CD14-positive monocyte (primary cell): Measurements from ENCODE around the gene EMC8. TPM values are rescaled to one million over a fixed set of nuclear protein-coding genes. Genes with fewer than 3 reads are reported as not detected.

ENCODE experiments used
- DNase-seq, 3 donors: peaks; one replicate each; pipeline ENCODE4 v3.0.0-alpha.2; 2011 to 2022
- H2AFZ ChIP-seq: 2 replicates; pipeline ENCODE4 v1.6.0; 2012; ENCODE audit warnings: mild to moderate bottlenecking, low read depth, low read length, inconsistent platforms; ENCODE audit not compliant: insufficient read depth, poor library complexity, severe bottlenecking
- H3K27ac ChIP-seq, 2 donors: 1 replicate in 1 of 2; 2 replicates in 1 of 2; pipeline ENCODE4 v1.5.1; 2012 to 2013; ENCODE audit warnings: low read length in 2 of 2, control low read depth in 1 of 2, inconsistent platforms in 1 of 2, low read depth in 1 of 2, mild to moderate bottlenecking in 1 of 2
- H3K27me3 ChIP-seq, 2 donors: one replicate each; pipeline versions ENCODE4 v1.6.0 to v1.6.1; 2011 to 2013; ENCODE audit warnings: low read length in 2 of 2; ENCODE audit not compliant: control insufficient read depth in 2 of 2, insufficient read depth in 2 of 2
- H3K36me3 ChIP-seq, 2 donors: replicated peaks in 1 of 2; 1 replicate in 1 of 2; 2 replicates in 1 of 2; pipeline versions ENCODE4 v1.5.1 to v1.6.1; 2012 to 2013; ENCODE audit warnings: low read length in 2 of 2, control low read depth in 1 of 2, inconsistent platforms in 1 of 2, mild to moderate bottlenecking in 1 of 2; ENCODE audit not compliant: insufficient read depth in 2 of 2, control insufficient read depth in 1 of 2
- H3K4me1 ChIP-seq, 2 donors: 1 replicate in 1 of 2; 2 replicates in 1 of 2; pipeline versions ENCODE4 v1.5.1 to v1.6.1; 2012 to 2013; ENCODE audit warnings: low read length in 2 of 2, control low read depth in 1 of 2, inconsistent platforms in 1 of 2, mild to moderate bottlenecking in 1 of 2, moderate library complexity in 1 of 2; ENCODE audit not compliant: insufficient read depth in 2 of 2, control insufficient read depth in 1 of 2
- H3K4me2 ChIP-seq: replicated peaks from 2 replicates; pipeline ENCODE3; 2012; ENCODE audit warnings: low read length, moderate library complexity, mild to moderate bottlenecking; ENCODE audit not compliant: poor library complexity, severe bottlenecking; ENCODE audit errors: extremely low read depth
- H3K4me3 ChIP-seq, 3 experiments: fragments of 200-600 bp in 1 of 3; sonication (generic) in 1 of 3; replicated peaks in 1 of 3; 1 replicate in 2 of 3; 2 replicates in 1 of 3; pipeline ENCODE4 v1.5.1; 2011 to 2013; ENCODE audit warnings: low read length in 3 of 3, mild to moderate bottlenecking in 3 of 3, control low read depth in 2 of 3, low read depth in 2 of 3, inconsistent platforms in 1 of 3, moderate library complexity in 1 of 3
- H3K79me2 ChIP-seq: 2 replicates; pipeline ENCODE4 v1.6.0; 2012; ENCODE audit warnings: mild to moderate bottlenecking, control low read depth, inconsistent platforms, low read length, moderate library complexity; ENCODE audit not compliant: insufficient read depth
- H3K9ac ChIP-seq: 2 replicates; pipeline ENCODE4 v1.6.0; 2017; ENCODE audit warnings: low read length, mild to moderate bottlenecking; ENCODE audit not compliant: insufficient read depth, poor library complexity, severe bottlenecking
- H3K9me3 ChIP-seq, 2 donors: replicated peaks in 1 of 2; 1 replicate in 1 of 2; 2 replicates in 1 of 2; pipeline versions ENCODE4 v1.5.1 to v1.6.1; 2012 to 2013; ENCODE audit warnings: low read length in 2 of 2, control low read depth in 1 of 2; ENCODE audit not compliant: control insufficient read depth in 1 of 2, insufficient read depth in 1 of 2
- H4K20me1 ChIP-seq: 2 replicates; pipeline ENCODE4 v1.6.0; 2012; ENCODE audit warnings: mild to moderate bottlenecking, low read length, control low read depth, moderate library complexity; ENCODE audit not compliant: insufficient read depth
- H3K27ac Mint-ChIP-seq, 7 donors: one replicate each; pipeline ENCODE4 v1.8.0; 2020; ENCODE audit warnings: mild to moderate bottlenecking in 7 of 7, mixed read lengths in 7 of 7, moderate library complexity in 6 of 7, inconsistent platforms in 2 of 7
- H3K27me3 Mint-ChIP-seq, 3 donors: one replicate each; pipeline ENCODE4 v1.8.0; 2021 to 2022; ENCODE audit warnings: low read depth in 3 of 3, mild to moderate bottlenecking in 3 of 3, mixed read lengths in 3 of 3, moderate library complexity in 3 of 3, inconsistent platforms in 1 of 3
- H3K36me3 Mint-ChIP-seq, 2 donors: one replicate each; pipeline ENCODE4 v1.8.0; 2020; ENCODE audit warnings: mixed read lengths in 2 of 2, inconsistent platforms in 1 of 2, mild to moderate bottlenecking in 1 of 2
- H3K4me1 Mint-ChIP-seq: one replicate; pipeline ENCODE4 v1.8.0; 2020; ENCODE audit warnings: mild to moderate bottlenecking, mixed read lengths
- H3K4me3 Mint-ChIP-seq, 2 donors: one replicate each; pipeline ENCODE4 v1.8.0; 2020; ENCODE audit warnings: mild to moderate bottlenecking in 2 of 2, mixed read lengths in 2 of 2, moderate library complexity in 1 of 2
- H3K9me3 Mint-ChIP-seq, 7 donors: one replicate each; pipeline ENCODE4 v1.8.0; 2020 to 2022; ENCODE audit warnings: mixed read lengths in 7 of 7, mild to moderate bottlenecking in 6 of 7, moderate library complexity in 6 of 7, inconsistent platforms in 2 of 7
- CTCF ChIP-seq: fragments of 200-600 bp; IDR thresholded peaks from one replicate; pipeline ENCODE4 v1.8.0; 2022; ENCODE audit warnings: antibody characterized with exemption, mild to moderate bottlenecking
- WGBS: methylation state at CpG from one replicate; pipeline ENCODE4 v1.1.5; 2013; ENCODE audit warnings: missing lambda C conversion rate; ENCODE audit not compliant: insufficient coverage; 5-methylcytosine and 5-hydroxymethylcytosine counted together
- intact Hi-C, 2 donors: fragments of 100-400 bp; cut with micrococcal nuclease; formaldehyde crosslinking; loops; one replicate each; pipeline versions ENCODE4 v1.15.0 to v1.15.1; 2023
- polyA plus RNA-seq, 3 donors: library from polyadenylated mRNA; depleted of rRNA in 1 of 3; unstranded in 2 of 3; stranded (reverse) in 1 of 3; fragments of 300-500 nt in 2 of 3; fragments of >200 nt in 1 of 3; fragmentation: Illumina TruSeq in 2 of 3; gene quantifications; 1 replicate in 2 of 3; 2 replicates in 1 of 3; pipeline ENCODE4 v1.2.3, GENCODE V29; 2012 to 2021

The EMC8 gene
- polyA plus RNA-seq, 3 donors = 28.2 to 30.0 (median 29.9) TPM

DNA sequence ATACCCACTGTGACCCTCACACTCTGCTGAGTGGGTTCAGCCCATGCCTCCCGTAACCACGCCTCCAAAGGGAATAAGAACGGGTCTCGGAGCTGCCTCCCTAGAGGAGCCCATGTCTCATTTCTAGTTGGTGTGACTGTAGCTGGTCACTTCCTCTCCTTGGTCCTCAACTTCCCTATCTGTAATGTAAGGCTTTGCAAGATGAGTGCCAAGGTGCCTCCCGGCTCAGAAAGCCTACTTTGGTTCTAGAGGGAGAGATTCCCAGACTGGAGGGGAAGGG, 69.2 kb downstream of the EMC8 start:
- Mint-ChIP-seq H3K27ac (peak overlapping the region; percentile 91 to 97 (median 93)), H3K9me3 (no peaks in the 10 kb centered on the region), H3K4me1 (peaks cover 64% of the 10 kb centered on the region), H3K4me3 (peak overlapping the region; percentile 75 to 86), H3K27me3 (peaks cover 0 to 1% (median 0%) of the 10 kb centered on the region in 3 donors), H3K36me3 (peaks cover 18 to 19% of the 10 kb centered on the region in 2 donors)
- peak overlapping the region; percentile 5 to 62 (median 9) for H3K4me3 ChIP-seq
- peak overlapping the region; percentile 71 for H3K4me2 ChIP-seq
- TF ChIP-seq CTCF = no peak
- H3K79me2 ChIP-seq = peaks cover 66% of the 10 kb centered on the region
- peak overlapping the region; percentile 82 to 93 for H3K27ac ChIP-seq
- H2AFZ ChIP-seq = peak overlapping the region; percentile 79
- H3K9me3 ChIP-seq = no peaks in the 10 kb centered on the region
- WGBS = no CpG with 5 or more reads among the region's 5 CpGs
- H3K27me3 ChIP-seq = no peaks in the 10 kb centered on the region
- peak overlapping the region; percentile 66 for H3K9ac ChIP-seq
- peaks cover 65 to 68% of the 10 kb centered on the region in 2 donors for H3K4me1 ChIP-seq
- intact Hi-C loops = loop anchor here in 1 of 2 donors (10.0 kb wide), 1 partner anchor 185 kb away; no protein-coding TSS in a partner anchor
- no peaks in the 10 kb centered on the region for H4K20me1 ChIP-seq
- peak; percentile 85 to 88 (median 88) for DNase-seq
- peaks cover 9 to 19% of the 10 kb centered on the region in 2 donors for H3K36me3 ChIP-seq

DNA sequence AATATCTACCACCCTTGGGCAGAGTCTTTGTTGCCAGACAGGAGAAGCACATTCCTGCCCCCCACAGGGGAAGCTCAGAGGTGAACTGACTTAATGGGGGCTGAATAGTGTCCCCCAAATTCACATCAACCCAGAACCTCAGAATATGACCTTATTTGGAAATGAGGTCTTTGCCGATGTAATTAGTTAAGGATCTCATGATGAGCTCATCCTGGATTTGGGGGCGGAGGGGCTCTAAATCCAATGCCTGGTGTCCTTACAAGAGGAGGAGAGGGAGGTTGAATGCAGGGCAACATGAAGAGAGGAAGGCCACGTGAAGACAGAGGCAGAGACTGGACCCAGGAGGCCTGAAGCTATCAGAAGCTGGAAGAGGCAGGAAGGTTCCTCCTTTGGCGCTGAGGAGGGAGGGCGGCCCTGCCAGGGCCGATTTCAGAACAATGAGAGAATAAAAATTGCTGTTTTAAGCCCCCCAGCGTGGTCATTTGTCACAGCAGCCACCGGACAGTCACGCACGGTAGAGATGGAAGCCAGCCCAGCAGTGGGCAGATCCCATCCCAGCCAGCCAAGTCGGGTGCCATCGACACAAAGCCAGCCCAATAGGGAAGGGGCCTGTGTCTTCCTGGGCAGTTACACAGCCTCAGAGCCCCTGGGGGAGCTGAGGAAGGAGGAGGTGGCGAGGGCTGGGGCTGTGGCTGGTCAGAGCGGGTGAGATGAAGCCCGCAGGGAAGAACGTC, 69.7 kb downstream of the EMC8 start:
- intact Hi-C loops = loop anchor here in 1 of 2 donors (10.0 kb wide), 1 partner anchor 185 kb away; no protein-coding TSS in a partner anchor
- peaks cover 61% of the 10 kb centered on the region for H3K79me2 ChIP-seq
- no peaks in the 10 kb centered on the region for H3K9me3 ChIP-seq
- Mint-ChIP-seq H3K27ac (peak overlapping the region; percentile 91 to 97 (median 93)), H3K36me3 (peaks cover 20 to 21% of the 10 kb centered on the region in 2 donors), H3K27me3 (peaks cover 0 to 1% (median 0%) of the 10 kb centered on the region in 3 donors), H3K4me1 (peaks cover 59% of the 10 kb centered on the region), H3K4me3 (peak overlapping the region; percentile 75 to 86), H3K9me3 (no peaks in the 10 kb centered on the region)
- peak overlapping the region; percentile 79 for H2AFZ ChIP-seq
- TF ChIP-seq CTCF = no peak
- WGBS = 29% methylated on average over 12 of the region's 16 CpGs
- no peaks in the 10 kb centered on the region for H4K20me1 ChIP-seq
- peak overlapping the region; percentile 5 to 62 (median 9) for H3K4me3 ChIP-seq
- H3K4me2 ChIP-seq = peak overlapping the region; percentile 71
- peak overlapping the region; percentile 82 to 93 for H3K27ac ChIP-seq
- H3K4me1 ChIP-seq = peaks cover 60 to 63% of the 10 kb centered on the region in 2 donors
- peaks cover 11 to 19% of the 10 kb centered on the region in 2 donors for H3K36me3 ChIP-seq
- H3K27me3 ChIP-seq = no peaks in the 10 kb centered on the region
- peak overlapping the region; percentile 66 for H3K9ac ChIP-seq
- DNase-seq = peak in 2 of 3 donors; percentile 7 to 18
